ENCODE data around the gene CLSTN2. TPM values are rescaled to one million over a fixed set of nuclear protein-coding genes. Genes with fewer than 3 reads are reported as not detected.
A peak's percentile ranks its signal among the peaks of the same experiment; 100 is the strongest.

The CLSTN2 gene
- total RNA-seq, 1 donor from 2014 or later, result 143 TPM

DNA sequence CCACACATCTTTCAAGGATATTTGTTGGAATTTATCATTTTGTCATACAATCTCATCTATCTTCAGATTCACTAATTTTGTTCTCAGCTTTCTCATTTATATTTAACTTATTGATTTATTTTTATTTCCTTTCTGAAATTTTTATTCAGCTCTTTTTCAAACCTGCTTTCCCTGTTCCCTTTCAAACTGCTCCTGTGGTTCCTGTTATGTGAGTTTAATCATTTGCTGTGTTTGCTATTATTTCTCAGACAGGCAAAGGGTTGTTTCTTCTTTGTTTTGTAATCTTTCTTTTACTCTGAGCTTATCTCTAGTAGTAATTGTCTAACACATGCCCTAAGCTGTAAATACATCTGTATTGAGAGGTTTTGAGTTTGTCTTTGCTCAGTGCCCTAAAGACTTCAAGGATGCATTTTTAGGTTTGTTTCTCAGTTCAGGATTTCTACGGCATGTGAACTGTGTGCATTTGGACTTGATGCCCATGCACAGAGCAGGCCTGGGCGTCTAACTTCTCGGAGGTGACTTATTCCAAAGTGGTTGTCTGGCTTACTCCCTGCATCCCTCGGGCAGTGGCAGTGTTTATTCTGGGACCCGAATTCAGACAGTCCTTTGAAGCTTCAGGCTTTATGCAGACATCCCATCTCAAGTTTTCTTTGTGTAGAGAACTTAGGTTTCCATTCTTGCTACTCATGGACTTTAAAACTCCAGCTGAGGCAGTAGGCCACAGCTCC is 587.8 kb downstream of the CLSTN2 start:
- TF ChIP-seq, protein P1, sequence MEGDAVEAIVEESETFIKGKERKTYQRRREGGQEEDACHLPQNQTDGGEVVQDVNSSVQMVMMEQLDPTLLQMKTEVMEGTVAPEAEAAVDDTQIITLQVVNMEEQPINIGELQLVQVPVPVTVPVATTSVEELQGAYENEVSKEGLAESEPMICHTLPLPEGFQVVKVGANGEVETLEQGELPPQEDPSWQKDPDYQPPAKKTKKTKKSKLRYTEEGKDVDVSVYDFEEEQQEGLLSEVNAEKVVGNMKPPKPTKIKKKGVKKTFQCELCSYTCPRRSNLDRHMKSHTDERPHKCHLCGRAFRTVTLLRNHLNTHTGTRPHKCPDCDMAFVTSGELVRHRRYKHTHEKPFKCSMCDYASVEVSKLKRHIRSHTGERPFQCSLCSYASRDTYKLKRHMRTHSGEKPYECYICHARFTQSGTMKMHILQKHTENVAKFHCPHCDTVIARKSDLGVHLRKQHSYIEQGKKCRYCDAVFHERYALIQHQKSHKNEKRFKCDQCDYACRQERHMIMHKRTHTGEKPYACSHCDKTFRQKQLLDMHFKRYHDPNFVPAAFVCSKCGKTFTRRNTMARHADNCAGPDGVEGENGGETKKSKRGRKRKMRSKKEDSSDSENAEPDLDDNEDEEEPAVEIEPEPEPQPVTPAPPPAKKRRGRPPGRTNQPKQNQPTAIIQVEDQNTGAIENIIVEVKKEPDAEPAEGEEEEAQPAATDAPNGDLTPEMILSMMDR (IDR thresholded peaks at IDR 0.05), result no peak

DNA sequence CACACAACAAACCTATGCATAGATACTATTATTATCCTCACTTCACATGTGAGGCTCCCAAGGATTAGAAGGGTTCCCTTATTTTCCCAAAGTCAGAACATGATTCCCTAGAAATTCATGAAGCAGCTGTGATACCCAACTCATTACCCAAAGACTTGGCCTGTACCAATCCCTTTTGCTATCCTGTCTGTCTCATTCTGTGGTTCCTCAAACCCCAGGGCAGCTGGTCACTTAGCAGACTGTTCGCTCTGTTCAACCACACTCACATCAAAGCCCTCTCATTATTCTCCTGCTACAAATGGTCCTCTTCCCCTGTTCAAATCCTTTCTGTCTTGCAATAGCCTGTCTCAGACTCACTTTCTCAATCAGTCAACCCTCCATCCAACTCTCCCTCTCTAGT is 588.6 kb downstream of the CLSTN2 start:
- H3K4me1 Mint-ChIP-seq (ENCODE audit: unreplicated experiment), result peaks cover 44% of the 10 kb centered on the region
- TF ChIP-seq, protein P1 (IDR thresholded peaks at IDR 0.05), result no peak
- no peak for DNase-seq (ENCODE audit: extremely low spot score, unreplicated experiment)
- no peak overlapping the region for H3K27ac Mint-ChIP-seq (ENCODE audit: unreplicated experiment)
- no peak overlapping the region for H3K4me3 Mint-ChIP-seq (ENCODE audit: unreplicated experiment)
- H3K9me3 Mint-ChIP-seq (ENCODE audit: unreplicated experiment), result peaks cover 27% of the 10 kb centered on the region
- no peaks in the 10 kb centered on the region for H3K27me3 Mint-ChIP-seq (ENCODE audit: unreplicated experiment)
- peaks cover 32% of the 10 kb centered on the region for H3K36me3 Mint-ChIP-seq (ENCODE audit: unreplicated experiment)

More for the DNA sequence above, 587.8 kb downstream of the CLSTN2 start:
- peak overlapping the region; percentile 46 for H3K27ac Mint-ChIP-seq (ENCODE audit: unreplicated experiment)
- no peak for DNase-seq (ENCODE audit: extremely low spot score, unreplicated experiment)
- H3K36me3 Mint-ChIP-seq (ENCODE audit: unreplicated experiment), result peaks cover 37% of the 10 kb centered on the region
- H3K9me3 Mint-ChIP-seq (ENCODE audit: unreplicated experiment), result peaks cover 27% of the 10 kb centered on the region
- no peak overlapping the region for H3K4me3 Mint-ChIP-seq (ENCODE audit: unreplicated experiment)
- H3K27me3 Mint-ChIP-seq (ENCODE audit: unreplicated experiment), result no peaks in the 10 kb centered on the region
- H3K4me1 Mint-ChIP-seq (ENCODE audit: unreplicated experiment), result peaks cover 36% of the 10 kb centered on the region

DNA sequence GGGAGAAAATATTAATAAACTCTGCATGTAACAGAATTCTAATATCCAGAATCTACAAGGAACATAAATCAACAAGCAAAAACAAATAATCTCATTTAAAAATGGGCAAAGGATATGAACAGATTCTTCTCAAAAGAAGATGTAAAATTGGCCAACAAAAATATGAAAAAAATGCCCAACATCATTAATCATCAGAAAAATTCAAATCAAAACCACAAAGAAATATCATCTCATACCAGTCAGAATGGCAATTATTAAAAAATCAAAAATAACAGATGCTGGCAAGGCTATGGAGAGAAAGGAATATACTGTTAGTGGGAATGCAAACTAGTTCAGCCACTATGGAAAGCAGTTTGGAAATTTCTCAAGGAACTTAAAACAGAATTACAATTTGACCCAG is 592.2 kb downstream of the CLSTN2 start:
- peaks cover 7% of the 10 kb centered on the region for H3K9me3 Mint-ChIP-seq (ENCODE audit: unreplicated experiment)
- H3K27ac Mint-ChIP-seq (ENCODE audit: unreplicated experiment), result peak overlapping the region; percentile 43
- TF ChIP-seq, protein P1 (IDR thresholded peaks at IDR 0.05), result no peak
- no peak for DNase-seq (ENCODE audit: extremely low spot score, unreplicated experiment)
- peaks cover 18% of the 10 kb centered on the region for H3K36me3 Mint-ChIP-seq (ENCODE audit: unreplicated experiment)
- H3K27me3 Mint-ChIP-seq (ENCODE audit: unreplicated experiment), result no peaks in the 10 kb centered on the region
- H3K4me3 Mint-ChIP-seq (ENCODE audit: unreplicated experiment), result no peak overlapping the region
- H3K4me1 Mint-ChIP-seq (ENCODE audit: unreplicated experiment), result peaks cover 72% of the 10 kb centered on the region

DNA sequence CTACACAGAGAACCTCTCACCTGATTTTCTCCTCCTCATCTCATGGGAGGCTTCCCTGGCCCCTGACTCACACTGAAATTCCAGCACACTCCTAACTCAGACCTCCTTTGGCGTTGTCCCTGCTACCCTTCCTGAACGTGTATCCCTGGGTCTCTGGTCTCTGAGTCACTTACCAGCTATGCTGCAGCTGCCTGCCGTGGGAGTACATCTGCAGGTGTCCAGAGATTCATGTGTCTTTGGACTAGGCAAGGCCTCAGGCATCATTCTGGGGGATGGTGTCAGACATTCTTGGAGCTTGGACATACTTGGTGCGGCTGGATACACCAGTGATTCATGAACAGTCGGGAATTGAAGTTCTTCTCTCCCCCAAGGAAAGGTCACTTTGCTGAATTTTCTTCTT is 594.1 kb downstream of the CLSTN2 start:
- DNase-seq (ENCODE audit: extremely low spot score, unreplicated experiment), result peak; percentile 91
- Mint-ChIP-seq H3K9me3 (ENCODE audit: unreplicated experiment) (peaks cover 7% of the 10 kb centered on the region), H3K27ac (ENCODE audit: unreplicated experiment) (peak overlapping the region; percentile 78), H3K4me1 (ENCODE audit: unreplicated experiment) (peaks cover 56% of the 10 kb centered on the region), H3K4me3 (ENCODE audit: unreplicated experiment) (no peak overlapping the region), H3K27me3 (ENCODE audit: unreplicated experiment) (no peaks in the 10 kb centered on the region), H3K36me3 (ENCODE audit: unreplicated experiment) (peaks cover 33% of the 10 kb centered on the region)
- TF ChIP-seq, protein P1 (IDR thresholded peaks at IDR 0.05), result no peak

DNA sequence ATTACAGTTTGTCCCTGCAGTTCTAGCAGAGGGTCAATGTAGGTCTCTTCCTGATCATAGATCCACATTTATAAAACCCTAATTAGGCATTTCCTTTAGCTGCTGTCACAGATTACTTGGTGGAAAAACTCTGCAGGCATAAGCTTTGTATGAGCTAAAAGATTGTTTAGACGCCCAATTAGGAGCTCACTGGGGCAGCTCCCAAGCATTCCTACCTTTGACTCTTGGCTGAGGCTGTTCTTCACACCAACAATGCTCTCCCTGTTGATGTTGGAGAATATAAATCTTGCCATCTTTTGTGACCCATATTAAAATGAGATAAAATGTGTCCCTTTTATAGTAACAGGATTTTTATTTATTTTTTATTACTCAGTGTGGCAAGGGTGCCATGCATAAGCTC is 594.6 kb downstream of the CLSTN2 start:
- H3K4me3 Mint-ChIP-seq (ENCODE audit: unreplicated experiment), result no peak overlapping the region
- H3K36me3 Mint-ChIP-seq (ENCODE audit: unreplicated experiment), result peaks cover 35% of the 10 kb centered on the region
- peaks cover 56% of the 10 kb centered on the region for H3K4me1 Mint-ChIP-seq (ENCODE audit: unreplicated experiment)
- H3K27me3 Mint-ChIP-seq (ENCODE audit: unreplicated experiment), result no peaks in the 10 kb centered on the region
- DNase-seq (ENCODE audit: extremely low spot score, unreplicated experiment), result no peak
- peak overlapping the region; percentile 78 for H3K27ac Mint-ChIP-seq (ENCODE audit: unreplicated experiment)
- TF ChIP-seq, protein P1 (IDR thresholded peaks at IDR 0.05), result no peak
- H3K9me3 Mint-ChIP-seq (ENCODE audit: unreplicated experiment), result peaks cover 7% of the 10 kb centered on the region

Data from osteocyte (in vitro differentiated cells).